Sigmoid colon (tissue), 4 donors: ENCODE data around the gene TMED3.

ENCODE experiments used
- EP300 ChIP-seq, 4 donors: sonication (generic); formaldehyde crosslinking; IDR thresholded peaks; one replicate each; pipeline ENCODE4 v1.6.1; 2017; ENCODE audit warnings: antibody characterized with exemption in 4 of 4
- POLR2A ChIP-seq, 2 donors: fragments of 450-650 bp; IDR thresholded peaks; one replicate each; pipeline ENCODE4 v1.6.1; 2016; ENCODE audit warnings: antibody characterized with exemption in 2 of 2, mild to moderate bottlenecking in 2 of 2, moderate library complexity in 2 of 2
- POLR2AphosphoS5 ChIP-seq, 4 donors: sonication (generic); formaldehyde crosslinking; IDR thresholded peaks; one replicate each; pipeline ENCODE4 v1.6.1; 2017; ENCODE audit warnings: antibody characterized with exemption in 4 of 4
- TF ChIP-seq, protein P1 (sequence below), 4 experiments: fragments of 450-650 bp in 3 of 4; fragments of 200-600 bp in 1 of 4; IDR thresholded peaks; one replicate each; pipeline ENCODE4 v1.5.1; 2016 to 2019; ENCODE audit warnings: antibody characterized with exemption in 4 of 4, mild to moderate bottlenecking in 3 of 4, moderate library complexity in 2 of 4

DNA sequence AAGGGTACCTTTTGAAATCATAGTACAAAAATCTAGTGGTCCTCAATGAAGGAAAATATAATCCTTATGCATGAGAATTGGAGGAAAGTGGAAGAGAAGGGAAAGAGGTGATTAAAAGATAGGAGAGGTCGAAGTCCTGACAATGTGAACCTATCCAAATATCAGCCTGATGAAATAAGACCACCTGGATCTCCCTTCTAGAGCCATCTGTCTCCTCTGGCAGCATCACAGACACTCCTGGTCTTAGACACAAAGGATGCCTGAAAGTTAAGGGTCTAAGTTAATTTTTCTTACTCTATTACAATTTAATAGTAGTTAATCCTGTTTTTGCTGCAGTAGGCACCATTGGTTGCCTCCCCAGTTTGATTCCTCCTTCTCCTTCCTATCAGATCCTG, 11.1 kb upstream of the TMED3 start:
- TF ChIP-seq POLR2AphosphoS5 (IDR thresholded peaks at IDR 0.05), result no peak
- TF ChIP-seq POLR2A (IDR thresholded peaks at IDR 0.05), result no peak
- TF ChIP-seq, protein P1, sequence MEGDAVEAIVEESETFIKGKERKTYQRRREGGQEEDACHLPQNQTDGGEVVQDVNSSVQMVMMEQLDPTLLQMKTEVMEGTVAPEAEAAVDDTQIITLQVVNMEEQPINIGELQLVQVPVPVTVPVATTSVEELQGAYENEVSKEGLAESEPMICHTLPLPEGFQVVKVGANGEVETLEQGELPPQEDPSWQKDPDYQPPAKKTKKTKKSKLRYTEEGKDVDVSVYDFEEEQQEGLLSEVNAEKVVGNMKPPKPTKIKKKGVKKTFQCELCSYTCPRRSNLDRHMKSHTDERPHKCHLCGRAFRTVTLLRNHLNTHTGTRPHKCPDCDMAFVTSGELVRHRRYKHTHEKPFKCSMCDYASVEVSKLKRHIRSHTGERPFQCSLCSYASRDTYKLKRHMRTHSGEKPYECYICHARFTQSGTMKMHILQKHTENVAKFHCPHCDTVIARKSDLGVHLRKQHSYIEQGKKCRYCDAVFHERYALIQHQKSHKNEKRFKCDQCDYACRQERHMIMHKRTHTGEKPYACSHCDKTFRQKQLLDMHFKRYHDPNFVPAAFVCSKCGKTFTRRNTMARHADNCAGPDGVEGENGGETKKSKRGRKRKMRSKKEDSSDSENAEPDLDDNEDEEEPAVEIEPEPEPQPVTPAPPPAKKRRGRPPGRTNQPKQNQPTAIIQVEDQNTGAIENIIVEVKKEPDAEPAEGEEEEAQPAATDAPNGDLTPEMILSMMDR (IDR thresholded peaks at IDR 0.05), result no peak
- no peak for TF ChIP-seq EP300 (IDR thresholded peaks at IDR 0.05)
